ENCODE data around the gene CPTP. TPM values are rescaled to one million over a fixed set of nuclear protein-coding genes. Genes with fewer than 3 reads are reported as not detected.

CPTP gene
- total RNA-seq, 4 donors from 2014 or later, result 12.0 to 24.9 (median 18.8) TPM

DNA sequence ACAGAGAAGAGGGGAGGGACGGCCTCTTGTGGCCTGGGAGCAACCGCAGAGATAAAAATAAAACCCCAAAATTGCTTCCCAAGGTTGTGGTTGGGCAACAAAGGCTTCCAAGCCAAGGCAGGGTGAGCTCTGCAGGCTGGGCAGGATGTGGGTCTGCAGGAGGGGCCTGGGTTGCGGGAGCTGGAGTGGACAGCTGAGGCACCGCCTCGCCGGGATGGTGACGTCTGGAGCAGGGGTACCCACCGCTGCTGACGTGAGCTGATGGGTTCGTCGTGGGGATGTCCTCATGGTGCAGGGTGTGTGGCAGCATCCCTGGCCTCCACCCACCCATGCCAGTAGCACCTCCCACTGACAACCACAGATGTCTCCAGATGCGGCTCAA lies 46.8 kb downstream of the CPTP start:
- Histone ChIP-seq H3K36me3 (peaks cover 0 to 18% (median 7%) of the 10 kb centered on the region in 3 donors), H3K27ac (peak overlapping the region in 2 of 4 donors; percentile 23 to 78), H3K4me1 (peaks cover 0 to 45% (median 26%) of the 10 kb centered on the region in 4 donors), H3K27me3 (no peaks in the 10 kb centered on the region), H3K9me3 (no peaks in the 10 kb centered on the region), H3K4me3 (no peak overlapping the region)
- no peak for DNase-seq (ENCODE audit: low spot score in 2 of 2)
- 35 to 46% methylated on average over 10 to 12 of the region's 12 CpGs for WGBS, 2 donors
- TF ChIP-seq, protein P1, sequence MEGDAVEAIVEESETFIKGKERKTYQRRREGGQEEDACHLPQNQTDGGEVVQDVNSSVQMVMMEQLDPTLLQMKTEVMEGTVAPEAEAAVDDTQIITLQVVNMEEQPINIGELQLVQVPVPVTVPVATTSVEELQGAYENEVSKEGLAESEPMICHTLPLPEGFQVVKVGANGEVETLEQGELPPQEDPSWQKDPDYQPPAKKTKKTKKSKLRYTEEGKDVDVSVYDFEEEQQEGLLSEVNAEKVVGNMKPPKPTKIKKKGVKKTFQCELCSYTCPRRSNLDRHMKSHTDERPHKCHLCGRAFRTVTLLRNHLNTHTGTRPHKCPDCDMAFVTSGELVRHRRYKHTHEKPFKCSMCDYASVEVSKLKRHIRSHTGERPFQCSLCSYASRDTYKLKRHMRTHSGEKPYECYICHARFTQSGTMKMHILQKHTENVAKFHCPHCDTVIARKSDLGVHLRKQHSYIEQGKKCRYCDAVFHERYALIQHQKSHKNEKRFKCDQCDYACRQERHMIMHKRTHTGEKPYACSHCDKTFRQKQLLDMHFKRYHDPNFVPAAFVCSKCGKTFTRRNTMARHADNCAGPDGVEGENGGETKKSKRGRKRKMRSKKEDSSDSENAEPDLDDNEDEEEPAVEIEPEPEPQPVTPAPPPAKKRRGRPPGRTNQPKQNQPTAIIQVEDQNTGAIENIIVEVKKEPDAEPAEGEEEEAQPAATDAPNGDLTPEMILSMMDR (IDR thresholded peaks at IDR 0.05), result no peak
- no peak for TF ChIP-seq POLR2A (IDR thresholded peaks at IDR 0.05)

DNA sequence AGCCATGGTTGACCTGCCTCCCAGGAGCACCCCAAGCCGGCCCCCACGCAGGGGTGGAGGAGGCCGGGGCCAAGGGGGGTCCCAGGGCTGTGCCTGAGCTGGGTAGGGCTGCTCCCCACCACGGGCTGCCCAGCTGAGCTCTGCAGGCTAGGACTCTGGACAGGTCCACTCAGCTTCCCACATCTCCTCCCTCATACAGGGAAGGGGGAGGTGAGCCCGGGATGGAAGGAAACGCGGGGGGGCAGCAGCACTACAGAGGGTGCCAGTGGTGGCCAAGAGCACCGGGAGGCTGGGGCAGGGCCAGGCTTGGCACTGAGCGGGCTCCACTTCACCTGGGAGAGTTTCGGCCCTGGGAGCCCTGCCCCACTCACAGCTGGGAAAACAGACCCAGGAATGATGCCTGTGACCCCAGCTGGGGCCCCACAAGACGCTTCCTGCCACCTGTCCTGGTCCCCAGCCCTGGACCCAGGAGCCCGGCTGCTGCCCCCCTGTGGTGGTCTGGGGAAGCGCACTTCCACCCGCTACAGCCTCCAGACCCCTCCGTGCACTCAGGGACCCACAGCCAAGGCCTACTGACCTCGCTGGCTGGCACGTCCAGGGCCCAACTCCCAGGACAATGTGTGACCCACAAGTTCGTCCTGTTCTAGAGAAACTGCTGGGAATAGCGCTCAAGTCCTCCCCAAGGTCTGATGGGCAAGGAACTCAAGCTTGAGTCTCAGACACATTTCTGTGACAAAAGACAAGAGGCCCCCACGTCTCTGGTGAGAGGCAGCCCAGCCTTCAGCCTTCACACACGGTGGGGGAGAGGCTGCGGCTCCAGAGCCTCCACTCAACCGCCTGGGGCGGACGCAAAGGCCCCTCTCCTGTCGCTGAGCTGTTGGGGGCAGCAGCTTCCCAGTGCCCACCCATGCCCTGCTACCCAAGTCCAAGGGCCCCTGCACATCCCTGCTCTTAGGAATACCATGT lies 47.4 kb downstream of the CPTP start:
- peak overlapping the region in 3 of 4 donors; percentile 23 to 78 (median 42) for H3K27ac ChIP-seq
- H3K4me1 ChIP-seq, result peaks cover 0 to 45% (median 26%) of the 10 kb centered on the region in 4 donors
- peaks cover 0 to 18% (median 7%) of the 10 kb centered on the region in 3 donors for H3K36me3 ChIP-seq
- DNase-seq (ENCODE audit: low spot score in 2 of 2), result peak in 1 of 2 donors; percentile 71
- no peaks in the 10 kb centered on the region for H3K27me3 ChIP-seq
- 20 to 37% methylated on average over 14 to 21 of the region's 26 CpGs for WGBS, 2 donors
- no peak overlapping the region for H3K4me3 ChIP-seq
- TF ChIP-seq EP300 (IDR thresholded peaks at IDR 0.05) (no peak), POLR2A (IDR thresholded peaks at IDR 0.05) (no peak)
- TF ChIP-seq, protein P1 (IDR thresholded peaks at IDR 0.05), result peak; percentile 90 to 99 (median 95)
- no peaks in the 10 kb centered on the region for H3K9me3 ChIP-seq

DNA sequence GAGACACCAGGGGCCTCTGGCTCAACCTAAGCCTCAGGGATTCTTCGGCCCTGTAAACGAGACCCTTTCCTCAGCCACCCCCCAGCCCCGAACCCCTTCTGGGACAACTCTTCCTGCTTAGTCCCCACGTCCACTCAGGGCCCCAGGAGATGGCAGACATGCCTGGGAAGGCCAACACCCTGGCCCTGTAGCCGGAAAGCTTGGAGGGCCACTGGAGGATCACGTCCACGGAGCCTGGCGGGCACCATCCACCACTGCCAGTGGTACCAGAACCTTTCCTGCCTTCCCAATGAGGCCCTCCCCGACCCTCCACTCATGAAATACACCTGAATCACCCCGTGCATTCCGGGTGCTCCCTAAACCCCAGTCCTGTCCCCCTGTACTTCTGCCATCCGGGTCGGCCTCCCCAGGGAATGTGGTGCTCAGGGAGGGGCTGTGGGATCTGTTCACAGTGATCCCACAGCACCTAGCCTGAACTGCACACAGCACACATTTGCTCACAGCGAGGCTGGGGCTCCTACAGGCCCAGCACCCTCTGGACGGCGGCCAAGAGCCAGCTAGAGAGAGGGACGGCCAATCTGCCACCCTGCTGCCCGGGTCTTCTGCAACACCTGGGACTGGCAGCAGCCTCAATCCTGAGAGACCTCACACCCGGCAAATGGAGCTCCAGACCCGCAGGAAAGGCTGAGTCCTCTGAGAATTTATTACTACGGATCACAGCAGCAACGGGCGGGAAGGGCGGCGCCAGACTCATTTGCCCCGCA lies 48.6 kb downstream of the CPTP start:
- TF ChIP-seq, protein P1 (IDR thresholded peaks at IDR 0.05), result no peak
- TF ChIP-seq EP300 (IDR thresholded peaks at IDR 0.05) (no peak), POLR2A (IDR thresholded peaks at IDR 0.05) (no peak)
- H3K9me3 ChIP-seq, result no peaks in the 10 kb centered on the region
- no peak overlapping the region for H3K4me3 ChIP-seq
- 83 to 85% methylated on average over 25 to 26 of the region's 26 CpGs for WGBS, 2 donors
- H3K27me3 ChIP-seq, result no peaks in the 10 kb centered on the region
- H3K36me3 ChIP-seq, result peaks cover 0 to 18% (median 7%) of the 10 kb centered on the region in 3 donors
- peaks cover 0 to 45% (median 26%) of the 10 kb centered on the region in 4 donors for H3K4me1 ChIP-seq
- no peak for DNase-seq (ENCODE audit: low spot score in 2 of 2)
- no peak overlapping the region for H3K27ac ChIP-seq

DNA sequence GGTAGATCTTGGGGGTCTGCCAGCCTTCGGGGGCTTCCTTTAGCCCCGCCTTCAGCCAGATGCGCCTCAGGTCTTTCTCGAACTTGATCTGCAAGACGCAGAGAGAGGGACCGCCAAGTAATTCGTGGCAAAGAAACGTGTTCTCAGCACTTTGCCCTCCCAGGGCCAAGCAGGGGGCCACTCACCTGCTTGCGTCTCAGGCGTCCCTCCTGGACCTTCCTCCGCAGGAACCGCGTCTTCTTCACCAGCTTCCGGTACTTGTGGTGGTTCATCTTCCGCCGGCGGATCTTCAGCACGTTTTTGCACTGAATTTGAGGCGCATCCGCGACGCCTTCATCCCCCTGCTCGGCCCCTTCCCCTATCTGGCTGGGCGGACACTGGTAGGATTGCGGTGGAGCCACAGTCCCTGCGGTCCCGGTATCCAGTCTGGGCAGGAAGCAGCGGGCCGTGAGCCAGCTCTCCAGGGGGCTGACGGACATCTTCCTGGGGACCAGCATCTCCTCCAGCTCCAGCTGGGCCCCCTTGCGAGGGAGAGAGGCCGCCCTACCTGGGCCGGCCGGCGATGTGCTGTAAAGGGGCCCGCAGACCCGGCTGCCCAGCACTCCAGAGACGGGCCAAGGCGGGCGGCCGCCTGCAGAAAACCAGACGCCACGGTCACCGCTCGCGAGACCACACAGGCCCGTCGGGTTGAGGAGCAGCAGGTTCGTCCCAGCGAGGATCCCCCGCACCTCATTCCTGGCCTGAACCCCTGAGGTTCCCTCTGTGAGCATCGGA lies 49.4 kb downstream of the CPTP start:
- WGBS, 2 donors, result 56 to 60% methylated on average over 39 to 50 of the region's 52 CpGs
- H3K27ac ChIP-seq, result peak overlapping the region in 2 of 4 donors; percentile 91 to 96
- H3K4me3 ChIP-seq, result peak overlapping the region; percentile 85 to 100 (median 92)
- H3K36me3 ChIP-seq, result peaks cover 0 to 18% (median 7%) of the 10 kb centered on the region in 3 donors
- no peaks in the 10 kb centered on the region for H3K9me3 ChIP-seq
- no peak for DNase-seq (ENCODE audit: low spot score in 2 of 2)
- H3K27me3 ChIP-seq, result no peaks in the 10 kb centered on the region
- TF ChIP-seq EP300 (IDR thresholded peaks at IDR 0.05) (no peak), POLR2A (IDR thresholded peaks at IDR 0.05) (no peak)
- TF ChIP-seq, protein P1 (IDR thresholded peaks at IDR 0.05), result no peak
- H3K4me1 ChIP-seq, result peaks cover 0 to 45% (median 26%) of the 10 kb centered on the region in 4 donors

Data from tibial nerve (tissue), 4 donors.